K562 (cell line): Measurements from ENCODE around the gene HSPA13. TPM values are rescaled to one million over a fixed set of nuclear protein-coding genes. Genes with fewer than 3 reads are reported as not detected.

Experiments used
- ATF6 ChIP-seq: sonication (generic); formaldehyde crosslinking; IDR thresholded peaks from 2 replicates; pipeline ENCODE4 v1.4.0; 2020; ENCODE audit warnings: mild to moderate bottlenecking, missing genetic modification reagents
- FOS ChIP-seq: IDR thresholded peaks from 3 replicates; pipeline ENCODE4 v1.6.1; 2011; ENCODE audit not compliant: insufficient read length; ENCODE audit errors: extremely low read depth
- MBD2 ChIP-seq: sonication (generic); IDR thresholded peaks from 2 replicates; pipeline ENCODE4 v1.6.1; 2016; ENCODE audit warnings: low read depth, borderline replicate concordance
- MXD1 ChIP-seq: fragments of 250-450 bp; sonication (Bioruptor Pico); IDR thresholded peaks from 2 replicates; pipeline ENCODE4 v1.8.0; 2021; ENCODE audit warnings: borderline replicate concordance, mild to moderate bottlenecking, moderate library complexity; ENCODE audit not compliant: poor library complexity, severe bottlenecking
- ZBTB40 ChIP-seq, 2 experiments: fragments of 450-650 bp in 1 of 2; sonication (generic) in 1 of 2; formaldehyde crosslinking in 1 of 2; IDR thresholded peaks; 2 replicates each; pipeline versions ENCODE4 v1.7.1 to v1.9.0; 2016 to 2022; ENCODE audit warnings: inconsistent platforms in 1 of 2, mild to moderate bottlenecking in 1 of 2, missing genetic modification reagents in 1 of 2
- ZBTB8A ChIP-seq: fragments of 450-650 bp; IDR thresholded peaks from 2 replicates; pipeline ENCODE4 v1.6.1; 2018; ENCODE audit warnings: mild to moderate bottlenecking, moderate library complexity; ENCODE audit not compliant: partially characterized antibody
- ZNF24 ChIP-seq: fragments of 450-650 bp; IDR thresholded peaks from 2 replicates; pipeline ENCODE4 v1.6.1; 2016
- ZNF253 ChIP-seq: fragments of 250-450 bp; sonication (Bioruptor Pico); conservative IDR thresholded peaks from 2 replicates; pipeline ENCODE4 v1.6.1; 2021; ENCODE audit warnings: mild to moderate bottlenecking
- ZNF707 ChIP-seq: fragments of 250-450 bp; sonication (Bioruptor Pico); conservative IDR thresholded peaks from 2 replicates; pipeline ENCODE4 v1.8.0; 2022; ENCODE audit warnings: inconsistent platforms, mild to moderate bottlenecking, moderate library complexity
- polyA plus RNA-seq, 8 experiments: library from polyadenylated mRNA; depleted of rRNA in 4 of 8; stranded (reverse) in 5 of 8; unstranded in 3 of 8; fragments of >200 nt; fragmentation: Nextera tagmentation in 2 of 8; fragmentation: Illumina TruSeq in 1 of 8; extraction: Ambion mirVana in 2 of 8; extraction: Trizol in 1 of 8; gene quantifications; 2 replicates each; pipeline versions ENCODE4 v1.2.1 to v1.2.3, GENCODE V29; 2011 to 2014; ENCODE audit warnings: inconsistent platforms in 1 of 8, missing spikeins in 1 of 8
- total RNA-seq, 7 experiments: library from RNA; depleted of rRNA in 6 of 7; stranded (reverse); fragments of >200 nt in 6 of 7; fragmentation: Illumina TruSeq in 2 of 7; extraction: Trizol in 2 of 7; gene quantifications; 2 replicates each; pipeline versions ENCODE4 v1.2.1 to v1.2.3, GENCODE V29; 2011 to 2021; ENCODE audit warnings: low replicate concordance in 1 of 7

The HSPA13 gene
- total and polyA plus RNA-seq, 9 of the 15 experiments (the other 6 are each of a cell fraction or from before 2014, with no cell fraction given): 12.5 to 28.8 (median 23.9) TPM

GRCh38 chr21:14405225-14405624 lies 22.3 kb upstream of the HSPA13 start (continued):
- no peak for TF ChIP-seq ZNF253 (CRISPR knock-in tag)
- no peak for TF ChIP-seq MXD1
- TF ChIP-seq FOS: no peak
- TF ChIP-seq ZNF24: no peak
- TF ChIP-seq ZBTB8A: no peak
- no peak for TF ChIP-seq ZNF707 (CRISPR knock-in tag)
- TF ChIP-seq ATF6: no peak
- TF ChIP-seq MBD2: no peak
- TF ChIP-seq ZBTB40 (IDR thresholded peaks at IDR 0.05): no peak
- no peak for TF ChIP-seq ZBTB40 (CRISPR knock-in tag; IDR thresholded peaks at IDR 0.05)
